Lower lobe of right lung (tissue), 2 donors: ENCODE measurements around the gene PRRT2. TPM values are rescaled to one million over a fixed set of nuclear protein-coding genes. Genes with fewer than 3 reads are reported as not detected.
"Not testable (repeated sequence)": the region's sequence is repeated elsewhere in the genome, so short reads cannot be mapped to it uniquely, and the experiment has no call there.

Source experiments
- ATAC-seq, 2 donors: fragments of 200-7000 bp; cut with Tn5 transposase; one replicate each; pipeline ENCODE4 v1.9.1; 2020 to 2022; ENCODE audit warnings: mild to moderate bottlenecking in 2 of 2, moderate library complexity in 2 of 2
- DNase-seq: peaks from one replicate; pipeline ENCODE4 v3.0.0-alpha.2; 2020
- H3K27ac ChIP-seq: fragments of 200-600 bp; one replicate; pipeline ENCODE4 v1.8.0; 2022
- H3K27me3 ChIP-seq: fragments of 200-600 bp; one replicate; pipeline ENCODE4 v1.8.0; 2022; ENCODE audit warnings: low read depth
- H3K36me3 ChIP-seq: fragments of 200-600 bp; one replicate; pipeline ENCODE4 v1.8.0; 2022; ENCODE audit warnings: mild to moderate bottlenecking
- H3K4me1 ChIP-seq: fragments of 200-600 bp; one replicate; pipeline ENCODE4 v1.8.0; 2022
- H3K4me3 ChIP-seq: fragments of 200-600 bp; one replicate; pipeline ENCODE4 v1.8.0; 2022; ENCODE audit warnings: mild to moderate bottlenecking
- H3K9me3 ChIP-seq: fragments of 200-600 bp; one replicate; pipeline ENCODE4 v1.8.0; 2022
- intact Hi-C: fragments of 100-400 bp; cut with DNase I; formaldehyde crosslinking; loops from one replicate; pipeline ENCODE4 v1.11.0; 2022
- total RNA-seq: library from RNA; stranded (reverse); fragmentation: NEBNext Ultra II Directional; extraction: Animal tissue kit (Norgen Biotek cat#: 25700); gene quantifications from one replicate; pipeline ENCODE4 v1.2.1, GENCODE V29; 2021
- TF ChIP-seq, protein P1 (sequence below): fragments of 200-600 bp; IDR thresholded peaks from one replicate; pipeline ENCODE4 v1.8.0; 2022; ENCODE audit warnings: antibody characterized with exemption, mild to moderate bottlenecking
- donor health status: DM: no; HTN: yes; CAD: no; lungs with severe emphysema.

Gene PRRT2
- total RNA-seq, 1 donor from 2014 or later = 3.2 TPM

DNA sequence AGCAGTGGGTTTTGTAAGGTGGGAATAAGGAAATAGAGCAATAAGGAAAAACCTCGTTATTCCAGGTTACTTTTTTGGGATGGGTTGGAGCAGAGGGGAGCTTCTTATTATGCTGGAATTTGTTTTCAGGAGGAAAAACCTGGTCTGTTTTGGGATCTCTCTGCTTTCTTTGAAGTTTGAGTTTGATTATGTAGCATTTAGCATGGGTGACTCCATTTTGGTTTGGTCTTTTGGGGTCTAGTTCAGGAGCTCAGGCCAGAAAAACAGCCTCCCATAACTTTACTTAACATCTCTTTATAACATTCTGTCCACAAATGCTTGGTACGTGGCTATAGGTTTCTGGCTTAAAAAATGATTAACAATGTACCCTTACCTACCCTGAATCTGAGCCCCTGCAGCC, 42.5 kb upstream of the PRRT2 start:
- TF ChIP-seq, protein P1, sequence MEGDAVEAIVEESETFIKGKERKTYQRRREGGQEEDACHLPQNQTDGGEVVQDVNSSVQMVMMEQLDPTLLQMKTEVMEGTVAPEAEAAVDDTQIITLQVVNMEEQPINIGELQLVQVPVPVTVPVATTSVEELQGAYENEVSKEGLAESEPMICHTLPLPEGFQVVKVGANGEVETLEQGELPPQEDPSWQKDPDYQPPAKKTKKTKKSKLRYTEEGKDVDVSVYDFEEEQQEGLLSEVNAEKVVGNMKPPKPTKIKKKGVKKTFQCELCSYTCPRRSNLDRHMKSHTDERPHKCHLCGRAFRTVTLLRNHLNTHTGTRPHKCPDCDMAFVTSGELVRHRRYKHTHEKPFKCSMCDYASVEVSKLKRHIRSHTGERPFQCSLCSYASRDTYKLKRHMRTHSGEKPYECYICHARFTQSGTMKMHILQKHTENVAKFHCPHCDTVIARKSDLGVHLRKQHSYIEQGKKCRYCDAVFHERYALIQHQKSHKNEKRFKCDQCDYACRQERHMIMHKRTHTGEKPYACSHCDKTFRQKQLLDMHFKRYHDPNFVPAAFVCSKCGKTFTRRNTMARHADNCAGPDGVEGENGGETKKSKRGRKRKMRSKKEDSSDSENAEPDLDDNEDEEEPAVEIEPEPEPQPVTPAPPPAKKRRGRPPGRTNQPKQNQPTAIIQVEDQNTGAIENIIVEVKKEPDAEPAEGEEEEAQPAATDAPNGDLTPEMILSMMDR = no peak
- ATAC-seq (no peak), DNase-seq (no peak)
- H3K4me1 ChIP-seq = no peaks in the 10 kb centered on the region
- no peak overlapping the region for H3K4me3 ChIP-seq
- H3K27me3 ChIP-seq = no peaks in the 10 kb centered on the region
- no peak overlapping the region for H3K27ac ChIP-seq
- intact Hi-C loops = no loop called here
- no peaks in the 10 kb centered on the region for H3K36me3 ChIP-seq
- no peaks in the 10 kb centered on the region for H3K9me3 ChIP-seq

DNA sequence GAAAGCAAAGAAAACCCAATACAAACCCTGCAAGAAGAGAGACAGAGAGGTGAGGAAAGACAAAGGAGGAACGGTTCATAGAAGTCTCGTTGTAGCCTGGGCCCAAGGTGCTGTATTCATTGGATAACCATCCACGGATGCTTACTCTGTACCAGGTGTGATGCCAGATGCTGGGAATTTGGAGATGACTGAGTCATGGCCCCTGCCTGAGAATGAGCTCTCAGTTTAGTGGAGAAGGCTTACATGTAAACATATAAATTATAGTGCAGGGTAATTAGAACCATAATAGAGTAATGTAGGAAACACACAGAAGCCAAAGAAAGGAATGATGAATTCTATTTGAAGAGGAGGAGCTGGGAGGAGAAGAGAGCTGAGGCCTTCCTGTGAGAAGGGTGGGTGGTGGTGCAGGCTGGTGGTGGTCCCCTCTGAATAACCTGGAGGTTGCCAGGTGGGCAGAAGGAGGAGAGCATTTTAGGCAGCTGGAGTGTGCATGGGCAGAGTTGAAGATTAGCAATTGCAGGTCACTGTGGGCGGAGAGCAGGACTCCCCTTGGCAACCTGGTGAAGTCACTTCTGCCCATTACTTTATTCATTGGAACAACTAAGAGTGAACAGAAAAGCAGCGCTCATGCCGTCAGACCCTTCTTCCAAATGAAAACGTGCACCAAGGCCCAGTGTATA, 41.6 kb upstream of the PRRT2 start:
- no peaks in the 10 kb centered on the region for H3K4me1 ChIP-seq
- no peaks in the 10 kb centered on the region for H3K27me3 ChIP-seq
- H3K9me3 ChIP-seq = no peaks in the 10 kb centered on the region
- intact Hi-C loops = no loop called here
- no peak overlapping the region for H3K27ac ChIP-seq
- H3K4me3 ChIP-seq = no peak overlapping the region
- TF ChIP-seq, protein P1 = no peak
- ATAC-seq (no peak), DNase-seq (no peak)
- H3K36me3 ChIP-seq = no peaks in the 10 kb centered on the region

DNA sequence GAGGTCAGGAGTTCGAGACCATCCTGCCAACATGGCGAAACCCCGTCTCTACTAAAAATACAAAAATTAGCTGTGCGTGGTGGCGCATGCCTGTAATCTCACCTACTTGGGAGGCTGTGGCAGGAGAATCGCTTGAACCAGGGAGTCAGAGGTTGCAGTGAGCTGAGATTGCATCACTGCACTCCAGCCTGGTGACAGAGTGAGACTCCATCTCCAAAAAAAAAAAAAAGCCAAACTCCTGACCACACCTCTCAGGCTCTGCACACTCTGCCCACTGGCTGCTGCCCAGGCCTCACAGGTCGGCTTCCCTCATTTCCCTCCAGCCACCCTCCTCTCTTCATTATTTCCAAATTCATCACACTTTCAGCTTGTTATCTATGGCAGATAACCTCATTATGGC, 39.7 kb upstream of the PRRT2 start:
- H3K27me3 ChIP-seq, intact Hi-C loops, DNase-seq: not testable (repeated sequence)

DNA sequence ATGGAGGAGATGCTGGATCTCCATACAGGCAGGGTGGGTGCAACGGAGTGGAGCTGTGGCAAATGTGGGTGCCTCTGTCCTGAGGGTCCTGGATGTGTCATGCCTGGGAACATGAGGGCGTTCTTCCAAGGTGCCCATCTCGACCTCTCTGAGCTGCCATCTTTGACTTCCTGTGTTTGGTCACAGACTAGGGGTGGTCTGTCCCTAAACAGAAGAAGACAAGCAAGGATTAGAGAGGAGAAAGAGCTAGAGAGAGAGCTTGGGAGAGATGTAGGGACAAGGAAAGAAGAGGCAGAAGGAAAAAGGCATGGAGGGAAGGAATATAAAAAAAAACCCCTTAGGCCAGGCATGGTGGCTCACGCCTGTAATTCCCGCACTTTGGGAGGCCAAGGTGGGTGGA, 37.3 kb upstream of the PRRT2 start:
- Histone ChIP-seq H3K9me3 (no peaks in the 10 kb centered on the region), H3K36me3 (no peaks in the 10 kb centered on the region), H3K27ac (no peak overlapping the region), H3K4me1 (no peaks in the 10 kb centered on the region), H3K27me3 (no peaks in the 10 kb centered on the region), H3K4me3 (no peak overlapping the region)
- TF ChIP-seq, protein P1 = no peak
- intact Hi-C loops = no loop called here
- DNase-seq (no peak), ATAC-seq (no peak)

More for the DNA sequence above, 39.7 kb upstream of the PRRT2 start:
- H3K4me1 ChIP-seq, H3K9me3 ChIP-seq, H3K4me3 ChIP-seq, H3K27ac ChIP-seq, H3K36me3 ChIP-seq: not testable (repeated sequence)
- peak in 1 of 2 donors; percentile 37 for ATAC-seq

DNA sequence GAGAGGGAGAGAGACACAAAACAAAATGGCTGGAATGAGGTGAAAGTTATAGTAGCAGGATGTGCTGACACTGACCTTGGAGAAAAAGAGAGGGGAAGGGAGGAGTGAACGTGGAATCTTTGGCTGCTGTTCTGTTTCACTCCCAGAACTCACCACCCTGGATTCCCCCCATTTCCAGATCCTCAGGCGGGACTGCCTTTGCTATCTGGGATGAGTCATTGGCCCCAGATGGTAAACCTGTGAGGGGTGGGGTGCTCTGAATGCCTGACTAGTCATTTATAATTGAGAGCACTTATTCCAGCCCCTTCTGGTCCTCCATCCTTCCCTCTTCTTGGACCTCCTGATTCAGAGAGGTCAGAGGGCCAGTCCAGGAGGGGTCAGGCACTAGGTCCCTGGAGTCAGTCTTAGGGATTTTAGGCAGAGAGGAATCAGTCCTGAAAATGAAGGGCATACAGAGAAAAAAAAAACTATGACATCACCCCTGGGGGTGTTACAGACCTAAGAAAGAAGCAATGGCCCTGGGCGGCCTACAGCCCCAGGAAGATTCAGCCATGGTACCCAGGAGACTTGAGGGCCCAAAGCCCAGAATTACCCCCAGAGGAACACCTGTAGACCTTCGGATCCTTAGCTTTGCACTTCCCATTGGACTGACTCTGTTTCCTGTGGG, 36.1 kb upstream of the PRRT2 start:
- intact Hi-C loops = no loop called here

More for the DNA sequence above, 36.1 kb upstream of the PRRT2 start:
- no peak for DNase-seq
- Histone ChIP-seq H3K36me3 (no peaks in the 10 kb centered on the region), H3K4me1 (no peaks in the 10 kb centered on the region), H3K4me3 (no peak overlapping the region), H3K27me3 (no peaks in the 10 kb centered on the region), H3K27ac (no peak overlapping the region), H3K9me3 (no peaks in the 10 kb centered on the region)
- ATAC-seq = no peak
- TF ChIP-seq, protein P1 = no peak
